B cell (primary cell): Measurements from ENCODE around the gene AKAP14.

ENCODE experiments used
- EZH2 ChIP-seq: IDR thresholded peaks from 2 replicates; pipeline ENCODE4 v1.6.1; 2012; ENCODE audit warnings: borderline replicate concordance, low read depth, mild to moderate bottlenecking, moderate library complexity, low read length; ENCODE audit not compliant: insufficient read depth, poor library complexity, severe bottlenecking
- TF ChIP-seq, protein P1 (sequence below): fragments of 200-600 bp; IDR thresholded peaks from one replicate; pipeline ENCODE4 v1.8.0; 2022; ENCODE audit warnings: antibody characterized with exemption, mild to moderate bottlenecking

DNA sequence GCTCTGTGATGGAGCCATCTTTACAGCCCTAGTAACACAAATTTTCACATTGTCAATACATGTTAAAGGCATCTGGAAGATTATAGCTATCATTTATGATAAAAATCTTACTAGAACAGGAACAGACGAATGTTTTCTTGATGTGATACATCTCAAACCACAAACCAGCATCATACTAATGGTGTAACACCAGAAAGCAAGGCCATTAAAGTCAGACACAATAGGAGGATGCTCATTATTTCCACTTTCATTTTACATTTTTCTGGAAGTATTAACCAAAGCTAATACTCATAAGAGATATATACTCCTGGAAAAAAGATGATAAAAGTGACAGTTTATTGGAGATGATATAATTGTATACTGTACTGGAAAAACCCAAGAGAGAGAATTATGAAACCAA, 5.3 kb downstream of the AKAP14 start:
- no peak for TF ChIP-seq EZH2
- TF ChIP-seq, protein P1, sequence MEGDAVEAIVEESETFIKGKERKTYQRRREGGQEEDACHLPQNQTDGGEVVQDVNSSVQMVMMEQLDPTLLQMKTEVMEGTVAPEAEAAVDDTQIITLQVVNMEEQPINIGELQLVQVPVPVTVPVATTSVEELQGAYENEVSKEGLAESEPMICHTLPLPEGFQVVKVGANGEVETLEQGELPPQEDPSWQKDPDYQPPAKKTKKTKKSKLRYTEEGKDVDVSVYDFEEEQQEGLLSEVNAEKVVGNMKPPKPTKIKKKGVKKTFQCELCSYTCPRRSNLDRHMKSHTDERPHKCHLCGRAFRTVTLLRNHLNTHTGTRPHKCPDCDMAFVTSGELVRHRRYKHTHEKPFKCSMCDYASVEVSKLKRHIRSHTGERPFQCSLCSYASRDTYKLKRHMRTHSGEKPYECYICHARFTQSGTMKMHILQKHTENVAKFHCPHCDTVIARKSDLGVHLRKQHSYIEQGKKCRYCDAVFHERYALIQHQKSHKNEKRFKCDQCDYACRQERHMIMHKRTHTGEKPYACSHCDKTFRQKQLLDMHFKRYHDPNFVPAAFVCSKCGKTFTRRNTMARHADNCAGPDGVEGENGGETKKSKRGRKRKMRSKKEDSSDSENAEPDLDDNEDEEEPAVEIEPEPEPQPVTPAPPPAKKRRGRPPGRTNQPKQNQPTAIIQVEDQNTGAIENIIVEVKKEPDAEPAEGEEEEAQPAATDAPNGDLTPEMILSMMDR, result no peak
